K562 (cell line): Measurements from ENCODE around the gene MACF1. TPM values are rescaled to one million over a fixed set of nuclear protein-coding genes. Genes with fewer than 3 reads are reported as not detected.

ENCODE experiments used
- ATAC-seq: fragments of 200-7000 bp; cut with Tn5 transposase; 3 replicates; pipeline ENCODE4 v1.9.1; 2020; ENCODE audit warnings: moderate library complexity
- BruUV-seq: library from RNA; stranded (reverse); fragments of 400-500 nt; replicated peaks from 2 replicates; lab custom pipeline; 2021; lab: Mats Ljungman, UMichigan
- CTCF ChIA-PET: fragments of 300-600 bp; formaldehyde crosslinking; extraction: SDS; loops from one replicate; lab custom pipeline; 2021; ENCODE audit warnings: low intra/inter-chr PET ratio; lab: Yijun Ruan, JAX
- POLR2A ChIA-PET: fragments of 300-600, 350-650 bp; sonication (Branson Sonifier 250); formaldehyde crosslinking; extraction: SDS; loops from one replicate; lab custom pipeline; 2021; ENCODE audit warnings: antibody characterized with exemption, inconsistent platforms; lab: Yijun Ruan, JAX
- DNase-seq, 4 experiments: peaks; one replicate each; pipeline versions ENCODE4 v3.0.0 to v3.0.0-alpha.2; 2011 to 2018; ENCODE audit warnings: low spot score in 3 of 4, mixed read lengths in 3 of 4; ENCODE audit errors: extremely low read depth in 1 of 4
- FAIRE-seq: peaks from 2 replicates; lab custom pipeline; 2011; peaks lifted over from hg19 to GRCh38; lab: Jason Lieb, UNC
- H2AFZ ChIP-seq: 2 replicates; pipeline ENCODE4 v1.6.0; 2011; ENCODE audit warnings: low read depth, low read length, control low read depth, inconsistent platforms
- H3K27ac ChIP-seq: fragments of 200-600 bp; 3 replicates; pipeline ENCODE4 v1.8.0; 2011; ENCODE audit warnings: low read depth, mild to moderate bottlenecking, control low read depth, inconsistent platforms, low read length, moderate library complexity, mixed read lengths; ENCODE audit errors: extremely low read depth
- H3K27me3 ChIP-seq, 2 experiments: fragments of 300-600 bp in 1 of 2; 2 replicates in 1 of 2; 3 replicates in 1 of 2; pipeline versions ENCODE4 v1.6.0 to v1.8.0; 2011; ENCODE audit warnings: inconsistent platforms in 2 of 2, low read length in 2 of 2, mild to moderate bottlenecking in 1 of 2, mixed read lengths in 1 of 2, moderate library complexity in 1 of 2; ENCODE audit not compliant: control insufficient read depth in 2 of 2, insufficient read depth in 2 of 2
- H3K36me3 ChIP-seq: fragments of 300-600 bp; 3 replicates; pipeline ENCODE4 v1.8.0; 2011; ENCODE audit warnings: mild to moderate bottlenecking, low read length, inconsistent platforms; ENCODE audit not compliant: control insufficient read depth, insufficient read depth
- H3K4me1 ChIP-seq, 2 experiments: fragments of 200-600 bp in 1 of 2; replicated peaks in 1 of 2; 2 replicates in 1 of 2; 3 replicates in 1 of 2; pipeline versions ENCODE4 v1.5.1 to v1.8.0; 2011; ENCODE audit warnings: inconsistent platforms in 2 of 2, low read length in 2 of 2, mild to moderate bottlenecking in 1 of 2, mixed read lengths in 1 of 2, moderate library complexity in 1 of 2; ENCODE audit not compliant: control insufficient read depth in 2 of 2, insufficient read depth in 2 of 2
- H3K4me2 ChIP-seq: 2 replicates; pipeline ENCODE4 v1.6.1; 2011; ENCODE audit warnings: low read length, control low read depth, inconsistent platforms, mixed read lengths; ENCODE audit not compliant: insufficient read depth
- H3K4me3 ChIP-seq: fragments of 200-600 bp; sonication (generic), shearing (Covaris generic); 2 replicates; pipeline ENCODE4 v1.5.1; 2016; ENCODE audit warnings: control low read depth, inconsistent platforms
- H3K79me2 ChIP-seq: fragments of 200-600 bp; 3 replicates; pipeline ENCODE4 v1.8.0; 2011; ENCODE audit warnings: low read length, inconsistent platforms; ENCODE audit not compliant: control insufficient read depth, insufficient read depth
- H3K9ac ChIP-seq, 2 experiments: 2 replicates each; pipeline versions ENCODE4 v1.6.0 to v1.6.1; 2011; ENCODE audit warnings: low read depth in 2 of 2, low read length in 2 of 2, control low read depth in 1 of 2, inconsistent platforms in 1 of 2, mild to moderate bottlenecking in 1 of 2, mixed read lengths in 1 of 2; ENCODE audit not compliant: insufficient read depth in 1 of 2
- H3K9me1 ChIP-seq: one replicate; pipeline ENCODE4 v1.6.0; 2011; ENCODE audit warnings: inconsistent platforms, mild to moderate bottlenecking, low read length, moderate library complexity; ENCODE audit not compliant: control insufficient read depth, insufficient read depth
- H3K9me3 ChIP-seq: replicated peaks from 2 replicates; pipeline ENCODE4 v1.5.1; 2011; ENCODE audit warnings: low read depth, low read length, inconsistent platforms; ENCODE audit not compliant: control insufficient read depth, insufficient read depth
- H4K20me1 ChIP-seq: replicated peaks from 2 replicates; pipeline ENCODE4 v1.6.1; 2011; ENCODE audit warnings: low read length, inconsistent platforms, mixed read lengths; ENCODE audit not compliant: control insufficient read depth, insufficient read depth
- ARID2 ChIP-seq: fragments of 450-650 bp; IDR thresholded peaks from 2 replicates; pipeline ENCODE4 v1.6.1; 2017; ENCODE audit warnings: antibody characterized with exemption, mild to moderate bottlenecking
- CXXC5 ChIP-seq: fragments of 250-450 bp; sonication (Bioruptor Pico); IDR thresholded peaks from 2 replicates; pipeline ENCODE4 v1.8.0; 2022; ENCODE audit warnings: inconsistent platforms, mild to moderate bottlenecking, moderate library complexity
- HSF4 ChIP-seq: fragments of 250-450 bp; sonication (Bioruptor Pico); IDR thresholded peaks from 2 replicates; pipeline ENCODE4 v2.1.2; 2022; ENCODE audit warnings: mild to moderate bottlenecking, moderate library complexity, borderline replicate concordance
- KDM2B ChIP-seq: fragments of 250-450 bp; sonication (Bioruptor Pico); IDR thresholded peaks from 2 replicates; pipeline ENCODE4 v1.8.0; 2021; ENCODE audit warnings: mild to moderate bottlenecking, moderate library complexity
- NEUROD1 ChIP-seq: fragments of 150-350 bp; IDR thresholded peaks from 2 replicates; pipeline ENCODE4 v1.6.1; 2014; ENCODE audit warnings: borderline replicate concordance, low read length, low read depth; ENCODE audit not compliant: partially characterized antibody
- NFIC ChIP-seq: fragments of 450-650 bp; IDR thresholded peaks from 2 replicates; pipeline ENCODE4 v1.6.1; 2017; ENCODE audit warnings: mild to moderate bottlenecking, inconsistent platforms
- NONO ChIP-seq, 2 experiments: fragments of 200-400 bp in 1 of 2; fragments of 450-650 bp in 1 of 2; formaldehyde crosslinking in 1 of 2; IDR thresholded peaks; 2 replicates each; pipeline ENCODE4 v1.6.1; 2017; ENCODE audit warnings: low read depth in 2 of 2, mild to moderate bottlenecking in 2 of 2, moderate library complexity in 2 of 2, low read length in 1 of 2
- YY1 ChIP-seq, 3 experiments: IDR thresholded peaks; 2 replicates each; pipeline ENCODE4 v1.6.1; 2011; ENCODE audit warnings: low read length in 2 of 3, mild to moderate bottlenecking in 2 of 3, moderate library complexity in 2 of 3, borderline replicate concordance in 1 of 3, control low read depth in 1 of 3, low read depth in 1 of 3; ENCODE audit not compliant: insufficient read depth in 3 of 3, insufficient replicate concordance in 2 of 3, control insufficient read depth in 1 of 3, insufficient read length in 1 of 3; ENCODE audit errors: extremely low read depth in 1 of 3
- ZBTB17 ChIP-seq: fragments of 450-650 bp; formaldehyde crosslinking; IDR thresholded peaks from 2 replicates; pipeline ENCODE4 v1.4.0; 2020; ENCODE audit warnings: mild to moderate bottlenecking
- ZNF77 ChIP-seq: fragments of 250-450 bp; sonication (Bioruptor Pico); IDR thresholded peaks from 2 replicates; pipeline ENCODE4 v1.5.0; 2020
- ZNF830 ChIP-seq: fragments of 250-450 bp; sonication (Bioruptor Pico); IDR thresholded peaks from 2 replicates; pipeline ENCODE4 v1.5.0; 2021; ENCODE audit warnings: mild to moderate bottlenecking
- WGBS: fragments of 100-300 bp; shearing (Covaris generic); methylation state at CpG from one replicate; pipeline ENCODE4 v1.1.6; 2016; ENCODE audit warnings: low coverage, mixed read lengths; ENCODE audit not compliant: insufficient coverage; ENCODE audit errors: missing lambda C conversion rate; 5-methylcytosine and 5-hydroxymethylcytosine counted together
- in situ Hi-C: fragments of 300-500 bp; cut with MboI; formaldehyde crosslinking; loops from 4 replicates; pipeline ENCODE4 v1.15.0; 2018; ENCODE audit warnings: inconsistent platforms, mixed read lengths
- intact Hi-C: fragments of 100-400 bp; cut with micrococcal nuclease; formaldehyde crosslinking; loops from 2 replicates; pipeline ENCODE4 v1.14.2; 2022
- polyA plus RNA-seq, 8 experiments: library from polyadenylated mRNA; depleted of rRNA in 4 of 8; stranded (reverse) in 5 of 8; unstranded in 3 of 8; fragments of >200 nt; fragmentation: Nextera tagmentation in 2 of 8; fragmentation: Illumina TruSeq in 1 of 8; extraction: Ambion mirVana in 2 of 8; extraction: Trizol in 1 of 8; gene quantifications; 2 replicates each; pipeline versions ENCODE4 v1.2.1 to v1.2.3, GENCODE V29; 2011 to 2014; ENCODE audit warnings: inconsistent platforms in 1 of 8, missing spikeins in 1 of 8
- total RNA-seq, 7 experiments: library from RNA; depleted of rRNA in 6 of 7; stranded (reverse); fragments of >200 nt in 6 of 7; fragmentation: Illumina TruSeq in 2 of 7; extraction: Trizol in 2 of 7; gene quantifications; 2 replicates each; pipeline versions ENCODE4 v1.2.1 to v1.2.3, GENCODE V29; 2011 to 2021; ENCODE audit warnings: low replicate concordance in 1 of 7

MACF1 gene
- total and polyA plus RNA-seq, 9 of the 15 experiments (the other 6 are each of a cell fraction or from before 2014, with no cell fraction given) = 13.2 to 232 (median 112) TPM

- Histone ChIP-seq H3K9me1 (no peaks in the 10 kb centered on the region), H3K36me3 (no peaks in the 10 kb centered on the region; the same call in 2 of the 3 replicates), H3K27ac (no peak overlapping the region), H4K20me1 (no peaks in the 10 kb centered on the region), H3K27me3 (no peaks in the 10 kb centered on the region), H3K9me3 (no peaks in the 10 kb centered on the region), H2AFZ (no peak overlapping the region), H3K4me2 (no peak overlapping the region), H3K79me2 (no peaks in the 10 kb centered on the region), H3K9ac (peak overlapping the region in 1 of 2 experiments; percentile 68; a peak in 2 of 4 replicates), H3K4me1 (peaks cover 0 to 26% of the 10 kb centered on the region in 2 experiments; a peak in 3 of 5 replicates), H3K4me3 (no peak overlapping the region)
- no peak for TF ChIP-seq CXXC5
- no peak for TF ChIP-seq KDM2B (CRISPR knock-in tag)
- no peak for TF ChIP-seq ZBTB17 (CRISPR knock-in tag)
- no peak for TF ChIP-seq ARID2
- no peak for TF ChIP-seq NFIC
- TF ChIP-seq ZNF830 (CRISPR knock-in tag) = no peak
- TF ChIP-seq NONO (IDR thresholded peaks at IDR 0.05; ENCODE audit: low read depth in 2 of 2, low read length in 1 of 2) = no peak
- TF ChIP-seq YY1 (IDR thresholded peaks at IDR 0.05; ENCODE audit: borderline replicate concordance in 1 of 3, control insufficient read depth in 1 of 3, extremely low read depth in 1 of 3, insufficient read depth in 3 of 3, insufficient read length in 1 of 3, insufficient replicate concordance in 2 of 3, low read depth in 1 of 3, low read length in 2 of 3) = no peak
- TF ChIP-seq NEUROD1 = no peak
- TF ChIP-seq HSF4 (CRISPR knock-in tag) = no peak
- TF ChIP-seq ZNF77 = no peak
- in situ Hi-C loops (loop anchor here (5.0 kb wide), 1 partner anchor 238 kb away; no protein-coding TSS in a partner anchor), intact Hi-C loops (loop anchor here (5.0 kb wide), 1 partner anchor 238 kb away; no protein-coding TSS in a partner anchor)
- CTCF ChIA-PET = no interaction called here
- POLR2A ChIA-PET = no interaction called here
- no peak for DNase-seq
- no peak for FAIRE-seq
- WGBS = 49% methylated on average over 14 of the region's 15 CpGs
- BruUV-seq = no TSS peak
- no peak for ATAC-seq
Measured at GRCh38 chr1:39524591-39525365, 320.3 kb downstream of the MACF1 start.
